Smooth muscle cell (in vitro differentiated cells): Measurements from ENCODE around the gene FMN1. TPM values are rescaled to one million over a fixed set of nuclear protein-coding genes. Genes with fewer than 3 reads are reported as not detected.

Experiments used
- DNase-seq: peaks from one replicate; lab custom pipeline; 2025; ENCODE audit not compliant: unreplicated experiment; lab: John Stamatoyannopoulos, UW
- H2AFZ ChIP-seq: fragments of 200-600 bp; sonication (generic); 2 replicates; pipeline ENCODE4 v1.6.0; 2016; ENCODE audit warnings: antibody characterized with exemption, low read depth, mild to moderate bottlenecking
- H3F3A ChIP-seq: fragments of 200-600 bp; sonication (generic); 2 replicates; pipeline ENCODE4 v1.6.0; 2017; ENCODE audit warnings: antibody characterized with exemption, low read depth
- H3K27ac ChIP-seq: fragments of 200-600 bp; sonication (generic); 2 replicates; pipeline ENCODE4 v1.5.1; 2016; ENCODE audit warnings: low read depth, mild to moderate bottlenecking
- H3K27me3 ChIP-seq: fragments of 200-600 bp; sonication (generic); 2 replicates; pipeline ENCODE4 v1.6.1; 2016; ENCODE audit warnings: low read depth, mild to moderate bottlenecking
- H3K36me3 ChIP-seq: fragments of 200-600 bp; sonication (generic); 2 replicates; pipeline ENCODE4 v1.5.1; 2016; ENCODE audit warnings: low read depth
- H3K4me1 ChIP-seq: fragments of 200-600 bp; sonication (generic); 2 replicates; pipeline ENCODE4 v1.5.1; 2016; ENCODE audit warnings: low read depth
- H3K4me2 ChIP-seq: fragments of 200-600 bp; sonication (generic); 2 replicates; pipeline ENCODE4 v1.6.0; 2016; ENCODE audit warnings: mild to moderate bottlenecking
- H3K4me3 ChIP-seq: fragments of 200-600 bp; sonication (generic); 2 replicates; pipeline ENCODE4 v1.5.1; 2016; ENCODE audit warnings: mild to moderate bottlenecking
- H3K79me2 ChIP-seq: fragments of 200-600 bp; sonication (generic); 2 replicates; pipeline ENCODE4 v1.6.0; 2016; ENCODE audit warnings: low read depth, mild to moderate bottlenecking
- H3K9ac ChIP-seq: fragments of 200-600 bp; sonication (generic); 2 replicates; pipeline ENCODE4 v1.6.0; 2016; ENCODE audit warnings: low read depth
- H3K9me3 ChIP-seq: fragments of 200-600 bp; sonication (generic); replicated peaks from 2 replicates; pipeline ENCODE4 v1.5.1; 2016; ENCODE audit warnings: low read depth
- H4K20me1 ChIP-seq: fragments of 200-600 bp; sonication (generic); 2 replicates; pipeline ENCODE4 v1.6.0; 2016; ENCODE audit warnings: low read depth
- WGBS: methylation state at CpG from one replicate; pipeline ENCODE4 v1.1.7; 2016; ENCODE audit warnings: low lambda C conversion rate; 5-methylcytosine and 5-hydroxymethylcytosine counted together
- polyA plus RNA-seq: library from polyadenylated mRNA; unstranded; fragments of >200 nt; fragmentation: Nextera tagmentation; extraction: Ambion mirVana; gene quantifications from 2 replicates; pipeline ENCODE4 v1.2.1, GENCODE V29; 2016
- total RNA-seq: library from RNA; depleted of rRNA; stranded (reverse); fragments of >200 nt; gene quantifications from 2 replicates; pipeline ENCODE4 v1.2.3, GENCODE V29; 2014
- TF ChIP-seq, protein P1 (sequence below): fragments of 200-600 bp; sonication (generic); IDR thresholded peaks from 2 replicates; pipeline ENCODE4 v1.5.1; 2017; ENCODE audit warnings: borderline replicate concordance, mild to moderate bottlenecking, antibody characterized with exemption; ENCODE audit not compliant: insufficient read depth, poor library complexity, severe bottlenecking

The FMN1 gene
- total and polyA plus RNA-seq, 2 experiments from 2014 or later = 0.08 to 4.0 TPM

GRCh38 chr15:33051528-33051927 lies 143.0 kb downstream of the FMN1 start:
- Histone ChIP-seq H3K9me3 (no peaks in the 10 kb centered on the region), H4K20me1 (no peaks in the 10 kb centered on the region), H3K27me3 (no peaks in the 10 kb centered on the region), H3K4me3 (no peak overlapping the region), H3K27ac (no peak overlapping the region), H3K79me2 (no peaks in the 10 kb centered on the region), H3K4me1 (no peaks in the 10 kb centered on the region), H3F3A (no peaks in the 10 kb centered on the region), H3K36me3 (no peaks in the 10 kb centered on the region), H3K9ac (no peak overlapping the region), H3K4me2 (no peak overlapping the region), H2AFZ (no peak overlapping the region)
- DNase-seq = no peak
- TF ChIP-seq, protein P1, sequence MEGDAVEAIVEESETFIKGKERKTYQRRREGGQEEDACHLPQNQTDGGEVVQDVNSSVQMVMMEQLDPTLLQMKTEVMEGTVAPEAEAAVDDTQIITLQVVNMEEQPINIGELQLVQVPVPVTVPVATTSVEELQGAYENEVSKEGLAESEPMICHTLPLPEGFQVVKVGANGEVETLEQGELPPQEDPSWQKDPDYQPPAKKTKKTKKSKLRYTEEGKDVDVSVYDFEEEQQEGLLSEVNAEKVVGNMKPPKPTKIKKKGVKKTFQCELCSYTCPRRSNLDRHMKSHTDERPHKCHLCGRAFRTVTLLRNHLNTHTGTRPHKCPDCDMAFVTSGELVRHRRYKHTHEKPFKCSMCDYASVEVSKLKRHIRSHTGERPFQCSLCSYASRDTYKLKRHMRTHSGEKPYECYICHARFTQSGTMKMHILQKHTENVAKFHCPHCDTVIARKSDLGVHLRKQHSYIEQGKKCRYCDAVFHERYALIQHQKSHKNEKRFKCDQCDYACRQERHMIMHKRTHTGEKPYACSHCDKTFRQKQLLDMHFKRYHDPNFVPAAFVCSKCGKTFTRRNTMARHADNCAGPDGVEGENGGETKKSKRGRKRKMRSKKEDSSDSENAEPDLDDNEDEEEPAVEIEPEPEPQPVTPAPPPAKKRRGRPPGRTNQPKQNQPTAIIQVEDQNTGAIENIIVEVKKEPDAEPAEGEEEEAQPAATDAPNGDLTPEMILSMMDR = no peak
- 78% methylated on average over 5 of the region's 5 CpGs for WGBS

GRCh38 chr15:33048255-33048654 lies 146.3 kb downstream of the FMN1 start:
- Histone ChIP-seq H3K9me3 (no peaks in the 10 kb centered on the region), H3K27ac (no peak overlapping the region), H3K4me3 (no peak overlapping the region), H3K9ac (no peak overlapping the region), H3F3A (no peaks in the 10 kb centered on the region), H3K27me3 (no peaks in the 10 kb centered on the region), H3K4me1 (no peaks in the 10 kb centered on the region), H2AFZ (no peak overlapping the region), H4K20me1 (no peaks in the 10 kb centered on the region), H3K79me2 (no peaks in the 10 kb centered on the region), H3K4me2 (no peak overlapping the region), H3K36me3 (no peaks in the 10 kb centered on the region)
- TF ChIP-seq, protein P1 = no peak
- 86% methylated on average over 2 of the region's 2 CpGs for WGBS
- DNase-seq = no peak

- Histone ChIP-seq H3K79me2 (no peaks in the 10 kb centered on the region), H3K9me3 (no peaks in the 10 kb centered on the region), H3K36me3 (no peaks in the 10 kb centered on the region), H3K27ac (no peak overlapping the region), H3K4me3 (no peak overlapping the region), H3K27me3 (no peaks in the 10 kb centered on the region), H3F3A (no peaks in the 10 kb centered on the region), H2AFZ (no peak overlapping the region), H3K4me2 (no peak overlapping the region), H3K9ac (no peak overlapping the region), H4K20me1 (no peaks in the 10 kb centered on the region), H3K4me1 (no peaks in the 10 kb centered on the region)
- 71% methylated on average over 2 of the region's 2 CpGs for WGBS
- TF ChIP-seq, protein P1 = no peak
- DNase-seq = no peak
Measured at GRCh38 chr15:33047077-33047476, 147.4 kb downstream of the FMN1 start.

GRCh38 chr15:33046329-33046728 lies 148.2 kb downstream of the FMN1 start:
- Histone ChIP-seq H2AFZ (no peak overlapping the region), H3K9ac (no peak overlapping the region), H3K4me1 (no peaks in the 10 kb centered on the region), H3K79me2 (no peaks in the 10 kb centered on the region), H3K27me3 (no peaks in the 10 kb centered on the region), H3K4me3 (no peak overlapping the region), H3K36me3 (no peaks in the 10 kb centered on the region), H3K4me2 (no peak overlapping the region), H4K20me1 (no peaks in the 10 kb centered on the region), H3K9me3 (no peaks in the 10 kb centered on the region), H3K27ac (no peak overlapping the region), H3F3A (no peaks in the 10 kb centered on the region)
- WGBS = 89% methylated on average over 2 of the region's 2 CpGs
- TF ChIP-seq, protein P1 = no peak
- DNase-seq = no peak
